ENCODE results near the gene MAD1L1. TPM values are rescaled to one million over a fixed set of nuclear protein-coding genes. Genes with fewer than 3 reads are reported as not detected.

Gene MAD1L1
- total and polyA plus RNA-seq, 4 donors, result 12.8 to 20.7 (median 16.5) TPM

GRCh38 chr7:2045559-2046405, 187.0 kb downstream of the MAD1L1 start:
- H3K4me1 ChIP-seq (ENCODE audit: control insufficient read depth in 4 of 4, insufficient read depth in 4 of 4, low read length in 3 of 4), result no peaks in the 10 kb centered on the region
- H3K27ac ChIP-seq (ENCODE audit: low read depth in 1 of 2, low read length in 2 of 2), result no peak overlapping the region
- no peak overlapping the region for H3K4me3 ChIP-seq (ENCODE audit: low read depth in 1 of 3, low read length in 3 of 3)
- TF ChIP-seq, protein P1, sequence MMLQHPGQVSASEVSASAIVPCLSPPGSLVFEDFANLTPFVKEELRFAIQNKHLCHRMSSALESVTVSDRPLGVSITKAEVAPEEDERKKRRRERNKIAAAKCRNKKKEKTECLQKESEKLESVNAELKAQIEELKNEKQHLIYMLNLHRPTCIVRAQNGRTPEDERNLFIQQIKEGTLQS (IDR thresholded peaks at IDR 0.05), result no peak
- TF ChIP-seq SP1 (IDR thresholded peaks at IDR 0.05), result no peak
- TF ChIP-seq REST (IDR thresholded peaks at IDR 0.05), result no peak
- TF ChIP-seq, protein P2, sequence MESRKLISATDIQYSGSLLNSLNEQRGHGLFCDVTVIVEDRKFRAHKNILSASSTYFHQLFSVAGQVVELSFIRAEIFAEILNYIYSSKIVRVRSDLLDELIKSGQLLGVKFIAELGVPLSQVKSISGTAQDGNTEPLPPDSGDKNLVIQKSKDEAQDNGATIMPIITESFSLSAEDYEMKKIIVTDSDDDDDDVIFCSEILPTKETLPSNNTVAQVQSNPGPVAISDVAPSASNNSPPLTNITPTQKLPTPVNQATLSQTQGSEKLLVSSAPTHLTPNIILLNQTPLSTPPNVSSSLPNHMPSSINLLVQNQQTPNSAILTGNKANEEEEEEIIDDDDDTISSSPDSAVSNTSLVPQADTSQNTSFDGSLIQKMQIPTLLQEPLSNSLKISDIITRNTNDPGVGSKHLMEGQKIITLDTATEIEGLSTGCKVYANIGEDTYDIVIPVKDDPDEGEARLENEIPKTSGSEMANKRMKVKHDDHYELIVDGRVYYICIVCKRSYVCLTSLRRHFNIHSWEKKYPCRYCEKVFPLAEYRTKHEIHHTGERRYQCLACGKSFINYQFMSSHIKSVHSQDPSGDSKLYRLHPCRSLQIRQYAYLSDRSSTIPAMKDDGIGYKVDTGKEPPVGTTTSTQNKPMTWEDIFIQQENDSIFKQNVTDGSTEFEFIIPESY (IDR thresholded peaks at IDR 0.05), result no peak
- no peak for TF ChIP-seq YY1 (IDR thresholded peaks at IDR 0.05)
- no peak for TF ChIP-seq JUND (IDR thresholded peaks at IDR 0.05)
- TF ChIP-seq, protein P3, sequence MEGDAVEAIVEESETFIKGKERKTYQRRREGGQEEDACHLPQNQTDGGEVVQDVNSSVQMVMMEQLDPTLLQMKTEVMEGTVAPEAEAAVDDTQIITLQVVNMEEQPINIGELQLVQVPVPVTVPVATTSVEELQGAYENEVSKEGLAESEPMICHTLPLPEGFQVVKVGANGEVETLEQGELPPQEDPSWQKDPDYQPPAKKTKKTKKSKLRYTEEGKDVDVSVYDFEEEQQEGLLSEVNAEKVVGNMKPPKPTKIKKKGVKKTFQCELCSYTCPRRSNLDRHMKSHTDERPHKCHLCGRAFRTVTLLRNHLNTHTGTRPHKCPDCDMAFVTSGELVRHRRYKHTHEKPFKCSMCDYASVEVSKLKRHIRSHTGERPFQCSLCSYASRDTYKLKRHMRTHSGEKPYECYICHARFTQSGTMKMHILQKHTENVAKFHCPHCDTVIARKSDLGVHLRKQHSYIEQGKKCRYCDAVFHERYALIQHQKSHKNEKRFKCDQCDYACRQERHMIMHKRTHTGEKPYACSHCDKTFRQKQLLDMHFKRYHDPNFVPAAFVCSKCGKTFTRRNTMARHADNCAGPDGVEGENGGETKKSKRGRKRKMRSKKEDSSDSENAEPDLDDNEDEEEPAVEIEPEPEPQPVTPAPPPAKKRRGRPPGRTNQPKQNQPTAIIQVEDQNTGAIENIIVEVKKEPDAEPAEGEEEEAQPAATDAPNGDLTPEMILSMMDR (IDR thresholded peaks at IDR 0.05; ENCODE audit: low read depth, low read length, missing input control), result no peak
- TF ChIP-seq RXRA (IDR thresholded peaks at IDR 0.05), result no peak
- TF ChIP-seq TAF1 (conservative IDR thresholded peaks at IDR 0.05), result no peak
- TF ChIP-seq, protein P4, sequence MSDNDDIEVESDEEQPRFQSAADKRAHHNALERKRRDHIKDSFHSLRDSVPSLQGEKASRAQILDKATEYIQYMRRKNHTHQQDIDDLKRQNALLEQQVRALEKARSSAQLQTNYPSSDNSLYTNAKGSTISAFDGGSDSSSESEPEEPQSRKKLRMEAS (IDR thresholded peaks at IDR 0.05), result no peak
- no peak for TF ChIP-seq RAD21 (IDR thresholded peaks at IDR 0.05)
- TF ChIP-seq FOXA1 (IDR thresholded peaks at IDR 0.05), result no peak
- no peak for TF ChIP-seq FOXA2 (IDR thresholded peaks at IDR 0.05)
- TF ChIP-seq HNF4A (conservative IDR thresholded peaks at IDR 0.05), result no peak
- TF ChIP-seq EGR1 (IDR thresholded peaks at IDR 0.05; ENCODE audit: low read depth in 2 of 2), result no peak
- no peak for TF ChIP-seq NR2F2 (IDR thresholded peaks at IDR 0.05)
- no peak for TF ChIP-seq GABPA (IDR thresholded peaks at IDR 0.05 in 1 of 2, conservative IDR thresholded peaks at IDR 0.05 in 1 of 2)
- no peak for TF ChIP-seq HNF4G (IDR thresholded peaks at IDR 0.05)
- DNase-seq (ENCODE audit: low spot score), result no peak
- no peaks in the 10 kb centered on the region for H3K27me3 ChIP-seq (ENCODE audit: control insufficient read depth in 4 of 4, insufficient read depth in 4 of 4, low read length in 3 of 4)
- H3K9ac ChIP-seq (ENCODE audit: low read depth in 1 of 2, low read length in 2 of 2), result no peak overlapping the region
- no peaks in the 10 kb centered on the region for H3K9me3 ChIP-seq (ENCODE audit: control insufficient read depth in 4 of 4, low read length in 3 of 4)
- 95% methylated on average over 25 of the region's 25 CpGs for WGBS
- H3K36me3 ChIP-seq (ENCODE audit: control insufficient read depth in 4 of 4, insufficient read depth in 3 of 4, low read depth in 1 of 4, low read length in 3 of 4), result no peaks in the 10 kb centered on the region
